Measurements from ENCODE around the gene CDH12.
"Not testable (repeated sequence)": the region's sequence is repeated elsewhere in the genome, so short reads cannot be mapped to it uniquely, and the experiment has no call there.

Gene CDH12

GRCh38 chr5:22293147-22293546, 560.0 kb downstream of the CDH12 start:
- DNase-seq (ENCODE audit: low read depth in 2 of 2) = no peak

DNA sequence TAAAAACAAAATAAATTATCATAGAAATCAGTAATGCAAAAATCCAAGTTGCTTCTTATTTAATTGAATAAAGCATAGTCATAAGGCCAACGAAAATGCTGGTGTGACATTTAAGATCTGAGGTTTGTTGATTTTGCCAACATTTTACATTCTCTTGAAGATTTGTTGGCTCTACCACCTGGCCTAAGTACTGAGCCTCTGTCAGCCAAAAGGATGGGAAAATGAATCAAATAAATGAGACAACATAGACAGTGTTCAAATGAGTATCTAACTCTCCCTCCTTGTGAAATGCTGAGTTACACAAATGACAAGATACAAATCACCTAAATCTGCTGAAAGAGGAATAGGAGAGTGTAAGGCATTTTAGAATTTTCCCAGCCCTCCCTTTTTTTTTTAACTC, 575.0 kb downstream of the CDH12 start:
- no peak for DNase-seq (ENCODE audit: low read depth in 2 of 2)

DNA sequence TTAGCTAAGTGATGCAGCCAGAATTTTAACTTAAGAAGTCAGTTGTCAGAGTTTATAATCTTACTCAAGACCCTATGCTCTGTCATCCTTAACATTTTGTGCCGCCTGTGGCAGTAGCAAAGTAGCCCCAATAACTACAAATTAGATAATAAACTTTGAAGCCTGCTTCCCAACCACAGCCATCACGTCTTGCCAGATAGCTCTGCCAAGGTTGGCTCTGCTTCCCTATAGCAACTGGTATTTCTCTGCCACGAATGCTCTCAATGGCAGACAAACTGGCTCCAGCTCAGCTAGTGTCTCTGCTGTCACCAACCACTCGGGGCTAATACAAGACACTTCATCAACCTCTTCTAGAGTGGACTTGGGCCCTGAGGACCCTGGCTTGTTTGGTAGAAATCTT, 576.1 kb downstream of the CDH12 start:
- DNase-seq (ENCODE audit: low read depth in 2 of 2) = no peak

DNA sequence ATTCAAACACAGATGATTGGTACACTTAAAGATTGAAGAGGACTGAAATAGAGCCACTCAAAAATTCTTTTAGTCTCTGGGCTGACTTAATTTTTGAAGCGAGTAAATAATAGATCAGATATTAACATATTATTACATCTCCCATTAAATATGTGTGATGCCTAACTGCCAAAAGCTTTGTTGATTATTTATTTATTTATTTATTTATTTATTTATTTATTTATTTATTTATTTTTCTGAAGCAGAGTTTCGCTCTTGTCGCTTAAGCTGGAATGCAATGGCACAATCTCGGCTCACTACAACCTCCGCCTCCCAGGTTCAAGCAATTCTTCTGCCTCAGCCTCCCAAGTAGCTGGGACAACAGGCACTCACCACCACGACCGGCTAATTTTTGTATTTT, 587.3 kb downstream of the CDH12 start:
- DNase-seq (ENCODE audit: low read depth in 2 of 2) = not testable (repeated sequence)

DNA sequence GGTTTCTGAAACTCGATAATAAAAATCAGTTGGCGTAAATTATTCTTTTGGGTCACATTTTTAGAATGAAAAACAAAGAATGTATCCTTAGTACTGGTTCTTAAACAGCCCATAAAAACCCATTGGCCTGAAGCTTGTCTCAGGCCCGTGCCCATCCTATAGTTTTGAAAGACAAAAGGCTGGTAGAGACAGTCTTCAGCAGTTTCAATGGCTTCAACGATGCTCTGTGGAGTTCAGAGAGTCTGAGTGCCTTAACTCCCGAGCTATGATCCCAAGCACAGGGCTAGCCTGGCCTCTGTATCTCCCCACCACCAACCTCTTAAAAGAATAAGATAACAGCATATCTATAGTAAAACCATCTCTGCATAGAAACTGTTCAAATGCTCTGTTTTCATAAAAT, 595.0 kb downstream of the CDH12 start:
- DNase-seq (ENCODE audit: low read depth in 2 of 2) = no peak

GRCh38 chr5:22250528-22250927, 602.6 kb downstream of the CDH12 start:
- no peak for DNase-seq (ENCODE audit: low read depth in 2 of 2)

DNA sequence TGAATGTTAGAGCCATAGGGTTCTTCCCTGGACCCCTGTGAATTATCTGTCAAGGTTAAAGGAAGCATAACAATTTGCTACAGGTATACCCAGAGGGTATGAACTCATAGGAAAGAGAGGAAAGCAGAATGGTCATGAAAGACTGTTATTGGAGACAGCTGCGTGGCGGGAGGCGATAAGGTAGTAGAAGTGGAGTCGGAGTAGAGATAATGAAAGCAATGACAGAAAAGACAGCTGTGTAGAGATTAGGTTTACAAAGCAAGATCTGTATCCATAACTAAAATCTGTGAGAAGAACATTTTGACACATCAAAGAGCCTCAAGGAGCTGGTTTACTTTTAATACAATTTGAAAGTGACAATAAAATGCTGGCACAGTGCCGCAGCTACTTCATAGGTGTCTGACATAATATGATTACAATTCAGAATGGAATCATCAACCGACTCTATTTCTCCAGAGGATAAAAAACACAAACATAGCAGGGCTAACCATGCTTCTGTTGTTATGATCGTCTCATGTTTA, 603.9 kb downstream of the CDH12 start:
- no peak for DNase-seq (ENCODE audit: low read depth in 2 of 2)

GRCh38 chr5:22245770-22246169, 607.4 kb downstream of the CDH12 start:
- DNase-seq (ENCODE audit: low read depth in 2 of 2) = no peak

- no peak for DNase-seq (ENCODE audit: low read depth in 2 of 2)
These were observed 610.6 kb downstream of the CDH12 start for GRCh38 chr5:22242532-22242931.

DNA sequence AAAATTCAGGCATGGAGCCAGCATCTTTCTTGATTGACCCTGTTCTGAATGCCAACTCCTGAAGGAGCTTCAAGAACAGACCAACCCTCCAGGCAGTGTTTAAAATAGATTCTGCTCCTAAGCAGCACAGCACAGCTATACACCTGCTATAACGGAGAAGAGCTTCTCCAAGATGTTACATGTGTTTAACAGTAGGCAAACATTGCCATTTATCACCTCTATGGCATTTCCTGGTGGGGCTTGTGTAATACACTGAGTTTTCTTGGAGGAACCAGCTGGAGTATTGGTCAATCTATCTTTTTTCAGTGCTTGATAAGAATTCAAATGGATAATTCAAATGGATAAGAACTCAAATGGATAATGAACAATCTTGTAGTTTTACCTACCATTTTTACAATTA, 615.1 kb downstream of the CDH12 start:
- no peak for DNase-seq (ENCODE audit: low read depth in 2 of 2)

- no peak for DNase-seq (ENCODE audit: low read depth in 2 of 2)
These were observed 626.7 kb downstream of the CDH12 start for GRCh38 chr5:22226423-22226822.

DNA sequence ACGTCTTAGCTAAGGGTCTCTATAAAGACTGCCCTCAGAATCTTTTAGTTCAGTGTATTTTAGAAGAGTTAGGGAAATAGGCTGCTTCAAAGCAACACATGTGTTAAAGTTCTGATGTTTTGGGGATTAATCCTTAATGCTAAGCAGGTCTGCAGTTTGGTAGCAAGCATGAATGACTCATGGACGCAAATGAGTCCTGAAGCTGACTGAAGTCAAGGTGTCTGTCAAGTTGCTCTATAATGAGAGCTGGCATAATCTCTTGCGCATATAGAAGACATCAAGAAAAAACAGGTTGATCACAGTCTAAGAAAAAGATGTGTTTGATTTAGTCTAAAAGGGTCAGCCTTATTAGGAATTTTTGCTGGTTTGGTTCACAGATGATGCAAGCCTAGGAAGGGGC, 630.1 kb downstream of the CDH12 start:
- no peak for DNase-seq (ENCODE audit: low read depth in 2 of 2)

- DNase-seq (ENCODE audit: low read depth in 2 of 2) = not testable (repeated sequence)
These were observed 639.2 kb downstream of the CDH12 start for GRCh38 chr5:22213703-22214495.

DNA sequence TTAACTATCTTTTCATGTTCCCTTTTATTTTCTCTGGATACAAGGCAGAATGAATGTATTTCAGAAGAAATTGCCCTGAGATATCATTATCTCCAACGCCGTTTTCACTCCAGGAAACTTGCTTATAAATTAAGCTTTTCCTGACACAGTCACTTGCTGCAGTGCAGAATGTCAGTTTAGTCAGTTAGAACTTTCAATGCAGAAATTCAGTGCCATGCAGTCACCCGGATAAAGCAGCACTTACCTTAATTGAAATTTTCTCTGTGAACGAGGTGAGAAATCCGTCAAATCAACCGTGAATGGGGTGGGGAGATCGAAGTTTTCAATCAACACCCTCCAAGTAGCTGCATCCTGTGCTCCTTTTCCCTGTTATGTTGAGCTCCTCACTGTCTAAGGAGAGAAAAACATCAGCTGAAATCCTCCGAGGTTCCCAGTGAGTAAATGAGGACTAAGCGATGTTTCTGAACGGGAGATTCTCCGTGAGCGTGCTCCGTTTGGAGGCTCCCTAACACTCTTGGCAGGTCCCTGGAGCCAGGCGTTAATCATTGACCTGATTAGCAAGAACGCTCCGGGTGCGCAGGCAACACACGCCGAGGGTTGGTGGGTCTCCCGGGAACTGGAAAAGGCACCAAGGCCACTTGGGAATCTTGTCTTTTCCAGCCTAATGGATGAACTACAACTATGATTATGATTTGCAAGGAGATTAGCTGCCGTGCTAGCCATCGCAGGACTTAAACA, 640.7 kb downstream of the CDH12 start:
- DNase-seq (ENCODE audit: low read depth in 2 of 2) = not testable (repeated sequence)

GRCh38 chr5:22208463-22208862, 644.7 kb downstream of the CDH12 start:
- DNase-seq (ENCODE audit: low read depth in 2 of 2) = not testable (repeated sequence)

DNA sequence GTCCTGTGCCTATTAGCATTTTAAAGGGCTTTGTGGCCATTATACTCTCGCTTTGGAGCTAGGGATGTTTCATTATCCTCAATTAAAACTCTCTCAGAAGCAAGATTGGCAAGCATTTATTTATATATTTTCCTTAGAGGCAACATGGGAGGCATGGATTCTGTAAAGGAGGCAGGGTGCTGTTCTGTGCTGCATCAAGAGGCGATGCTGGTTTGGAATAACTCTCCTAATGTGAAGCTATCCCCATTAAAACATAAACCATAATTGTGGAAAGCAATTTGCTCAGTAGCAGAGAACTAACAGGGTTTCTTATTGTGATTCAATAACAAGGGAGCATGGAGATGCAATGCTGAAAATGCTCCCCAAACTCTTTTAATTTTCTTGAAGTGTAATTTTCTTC, 664.5 kb downstream of the CDH12 start:
- not testable (repeated sequence) for DNase-seq (ENCODE audit: low read depth in 2 of 2)

DNA sequence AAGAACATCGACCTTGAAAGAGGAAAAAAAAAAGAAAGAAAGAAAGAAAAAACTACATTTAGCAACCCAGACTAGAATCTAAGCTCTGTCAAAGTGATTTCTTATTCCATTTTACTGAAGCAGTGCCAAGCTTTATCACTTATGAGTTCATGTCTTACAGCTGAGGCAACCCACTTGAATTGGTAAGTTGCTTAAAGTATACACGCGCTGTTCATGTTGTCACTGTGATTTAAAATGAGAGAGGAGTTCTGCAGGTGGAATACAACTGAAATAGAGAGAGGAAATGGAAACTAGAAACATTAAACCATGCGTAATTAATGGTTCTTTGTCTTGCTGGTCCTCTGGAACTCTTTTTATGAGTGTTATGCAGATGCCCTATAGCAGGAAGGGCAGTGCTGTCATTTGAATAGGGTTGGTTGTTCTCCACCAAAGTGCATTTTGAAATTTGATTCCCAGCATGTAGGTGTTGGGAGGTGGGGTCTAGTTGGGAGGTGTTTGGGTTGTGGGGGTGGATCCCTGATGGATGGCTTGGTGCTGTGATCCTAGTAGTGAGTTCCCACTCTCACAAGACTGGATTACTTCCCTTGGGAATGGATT, 665.4 kb downstream of the CDH12 start:
- DNase-seq (ENCODE audit: low read depth in 2 of 2) = not testable (repeated sequence)

DNA sequence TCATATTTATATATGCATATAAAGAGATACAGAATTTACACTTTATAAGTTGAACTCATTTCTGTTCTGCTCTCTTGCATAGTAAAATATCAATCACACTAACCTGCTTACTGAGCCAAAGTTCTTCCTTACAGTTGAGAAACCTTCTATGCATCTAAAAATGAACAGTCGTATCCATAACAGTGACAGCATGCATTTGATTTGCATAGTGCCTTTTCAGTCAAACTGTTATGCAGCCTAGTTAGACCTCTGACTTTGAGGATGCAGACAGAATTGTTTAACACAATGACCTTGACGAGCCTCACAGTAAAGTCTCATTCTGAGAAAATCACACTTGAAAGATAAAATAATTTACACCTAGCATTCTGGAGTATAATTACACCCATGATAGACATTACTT, 683.9 kb downstream of the CDH12 start:
- DNase-seq (ENCODE audit: low read depth in 2 of 2) = not testable (repeated sequence)

DNA sequence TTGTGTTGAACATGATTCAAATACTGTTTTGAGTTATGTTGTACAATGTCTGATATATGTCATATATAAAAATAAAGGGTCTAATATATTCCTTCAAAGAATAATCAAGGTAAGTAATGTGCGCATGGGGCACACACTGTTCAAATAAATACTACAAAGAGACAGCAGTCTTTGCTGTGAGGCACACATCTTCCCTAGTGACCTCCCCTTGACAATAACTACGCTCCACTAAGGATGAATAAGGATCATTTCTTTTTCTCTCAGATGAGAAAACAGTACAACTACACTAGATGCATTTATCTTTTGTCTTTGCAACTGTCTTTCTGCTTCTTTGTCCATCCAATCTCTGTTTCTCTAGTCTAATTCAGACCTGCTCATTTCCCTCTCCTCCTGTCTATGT, 684.4 kb downstream of the CDH12 start:
- DNase-seq (ENCODE audit: low read depth in 2 of 2) = not testable (repeated sequence)

DNA sequence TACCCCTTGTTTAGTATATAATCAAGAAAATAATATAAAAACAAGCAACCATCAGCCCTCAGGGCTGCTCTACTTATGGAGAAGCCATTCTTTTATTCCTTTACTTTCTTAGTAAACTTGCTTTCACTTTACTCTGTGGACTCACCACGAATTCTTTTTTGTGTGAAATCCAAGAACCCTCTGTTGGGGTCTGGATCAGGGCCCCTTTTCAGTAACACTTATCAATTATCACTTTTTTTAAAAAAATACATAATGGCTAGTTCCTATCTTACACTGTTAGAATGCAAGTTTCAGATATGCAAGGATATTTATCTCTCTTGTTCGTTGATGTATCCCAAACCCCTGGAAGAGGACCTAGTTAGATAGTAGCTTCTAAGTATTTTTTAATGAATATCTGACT, 687.2 kb downstream of the CDH12 start:
- DNase-seq (ENCODE audit: low read depth in 2 of 2) = not testable (repeated sequence)

- DNase-seq (ENCODE audit: low read depth in 2 of 2) = not testable (repeated sequence)
These were observed 688.0 kb downstream of the CDH12 start for GRCh38 chr5:22164910-22165748.

DNA sequence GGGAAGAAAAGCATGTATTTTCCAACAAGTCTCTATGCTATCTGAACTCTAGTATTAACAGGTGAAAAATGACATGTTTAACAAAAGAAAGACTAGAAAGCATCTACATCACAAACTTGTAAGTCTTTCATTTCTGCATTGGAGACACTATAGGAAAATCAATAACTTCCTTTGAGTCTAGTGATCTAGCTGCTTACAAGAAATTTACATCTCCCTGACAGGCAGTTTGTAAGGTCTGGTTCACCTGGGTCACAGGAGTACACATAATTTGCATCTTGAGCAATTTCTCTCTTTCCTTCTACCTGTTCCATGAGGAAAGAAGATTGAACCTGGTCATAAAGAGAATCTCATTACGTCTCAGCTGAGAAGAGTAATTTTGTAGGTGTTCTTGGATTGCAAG, 696.2 kb downstream of the CDH12 start:
- not testable (repeated sequence) for DNase-seq (ENCODE audit: low read depth in 2 of 2)

Measured in activated CD4-positive, alpha-beta T cell treated with anti-CD3 and anti-CD28 coated beads for 24 hours (primary cell).